Endothelial cell (in vitro differentiated cells): Measurements from ENCODE around the gene UHMK1. TPM values are rescaled to one million over a fixed set of nuclear protein-coding genes. Genes with fewer than 3 reads are reported as not detected.

Experiments
- DNase-seq: peaks from one replicate; pipeline ENCODE4 v3.0.0; 2021; ENCODE audit warnings: low spot score
- H3K27ac Mint-ChIP-seq: one replicate; pipeline ENCODE4 v1.8.0; 2021; ENCODE audit warnings: mixed read lengths, inconsistent platforms; ENCODE audit not compliant: unreplicated experiment
- H3K27me3 Mint-ChIP-seq: one replicate; pipeline ENCODE4 v1.8.0; 2021; ENCODE audit warnings: mild to moderate bottlenecking, moderate library complexity, mixed read lengths, inconsistent platforms; ENCODE audit not compliant: unreplicated experiment
- H3K36me3 Mint-ChIP-seq: one replicate; pipeline ENCODE4 v1.8.0; 2021; ENCODE audit warnings: mild to moderate bottlenecking, low read depth, mixed read lengths, inconsistent platforms; ENCODE audit not compliant: unreplicated experiment
- H3K4me1 Mint-ChIP-seq: one replicate; pipeline ENCODE4 v1.8.0; 2021; ENCODE audit warnings: mild to moderate bottlenecking, mixed read lengths, inconsistent platforms; ENCODE audit not compliant: unreplicated experiment
- H3K4me3 Mint-ChIP-seq: one replicate; pipeline ENCODE4 v1.8.0; 2021; ENCODE audit warnings: mild to moderate bottlenecking, mixed read lengths, inconsistent platforms; ENCODE audit not compliant: unreplicated experiment
- H3K9me3 Mint-ChIP-seq: one replicate; pipeline ENCODE4 v1.8.0; 2021; ENCODE audit warnings: mixed read lengths, inconsistent platforms; ENCODE audit not compliant: unreplicated experiment
- total RNA-seq: library from RNA; stranded (reverse); fragmentation: NEBNext Ultra II Directional; extraction: Animal tissue kit (Norgen Biotek cat#: 25700); gene quantifications from one replicate; pipeline ENCODE4 v1.2.1, GENCODE V29; 2021; ENCODE audit not compliant: unreplicated experiment
- TF ChIP-seq, protein P1 (sequence below): fragments of 200-600 bp; sonication (generic); IDR thresholded peaks from one replicate; pipeline ENCODE4 v1.5.0; 2021; ENCODE audit warnings: antibody characterized with exemption; ENCODE audit not compliant: unreplicated experiment

UHMK1 gene
- total RNA-seq, 1 donor from 2014 or later: 17.8 TPM

DNA sequence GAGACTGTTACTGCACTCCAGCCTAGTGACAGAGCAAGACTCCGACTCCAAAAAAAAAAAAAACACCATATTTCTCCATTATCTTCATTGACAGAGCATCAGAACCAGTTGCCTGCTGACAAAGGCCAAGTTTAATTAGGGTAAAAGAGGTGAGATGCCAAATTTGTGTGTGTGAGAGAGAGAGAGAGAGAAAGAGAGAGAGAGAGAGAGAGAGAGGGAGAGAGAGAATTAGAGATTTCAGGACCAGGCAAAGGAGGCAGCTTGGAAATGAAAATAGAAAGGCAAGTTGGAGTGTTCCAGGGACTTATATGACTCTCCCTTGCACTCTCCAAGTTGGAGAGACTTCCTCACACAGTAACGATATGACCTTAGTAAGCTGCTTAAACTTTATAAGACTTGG lies 39.6 kb downstream of the UHMK1 start:
- TF ChIP-seq, protein P1, sequence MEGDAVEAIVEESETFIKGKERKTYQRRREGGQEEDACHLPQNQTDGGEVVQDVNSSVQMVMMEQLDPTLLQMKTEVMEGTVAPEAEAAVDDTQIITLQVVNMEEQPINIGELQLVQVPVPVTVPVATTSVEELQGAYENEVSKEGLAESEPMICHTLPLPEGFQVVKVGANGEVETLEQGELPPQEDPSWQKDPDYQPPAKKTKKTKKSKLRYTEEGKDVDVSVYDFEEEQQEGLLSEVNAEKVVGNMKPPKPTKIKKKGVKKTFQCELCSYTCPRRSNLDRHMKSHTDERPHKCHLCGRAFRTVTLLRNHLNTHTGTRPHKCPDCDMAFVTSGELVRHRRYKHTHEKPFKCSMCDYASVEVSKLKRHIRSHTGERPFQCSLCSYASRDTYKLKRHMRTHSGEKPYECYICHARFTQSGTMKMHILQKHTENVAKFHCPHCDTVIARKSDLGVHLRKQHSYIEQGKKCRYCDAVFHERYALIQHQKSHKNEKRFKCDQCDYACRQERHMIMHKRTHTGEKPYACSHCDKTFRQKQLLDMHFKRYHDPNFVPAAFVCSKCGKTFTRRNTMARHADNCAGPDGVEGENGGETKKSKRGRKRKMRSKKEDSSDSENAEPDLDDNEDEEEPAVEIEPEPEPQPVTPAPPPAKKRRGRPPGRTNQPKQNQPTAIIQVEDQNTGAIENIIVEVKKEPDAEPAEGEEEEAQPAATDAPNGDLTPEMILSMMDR: no peak
- Mint-ChIP-seq H3K4me1 (no peaks in the 10 kb centered on the region), H3K27me3 (no peaks in the 10 kb centered on the region), H3K9me3 (no peaks in the 10 kb centered on the region), H3K36me3 (no peaks in the 10 kb centered on the region), H3K4me3 (no peak overlapping the region), H3K27ac (no peak overlapping the region)
- DNase-seq: no peak

DNA sequence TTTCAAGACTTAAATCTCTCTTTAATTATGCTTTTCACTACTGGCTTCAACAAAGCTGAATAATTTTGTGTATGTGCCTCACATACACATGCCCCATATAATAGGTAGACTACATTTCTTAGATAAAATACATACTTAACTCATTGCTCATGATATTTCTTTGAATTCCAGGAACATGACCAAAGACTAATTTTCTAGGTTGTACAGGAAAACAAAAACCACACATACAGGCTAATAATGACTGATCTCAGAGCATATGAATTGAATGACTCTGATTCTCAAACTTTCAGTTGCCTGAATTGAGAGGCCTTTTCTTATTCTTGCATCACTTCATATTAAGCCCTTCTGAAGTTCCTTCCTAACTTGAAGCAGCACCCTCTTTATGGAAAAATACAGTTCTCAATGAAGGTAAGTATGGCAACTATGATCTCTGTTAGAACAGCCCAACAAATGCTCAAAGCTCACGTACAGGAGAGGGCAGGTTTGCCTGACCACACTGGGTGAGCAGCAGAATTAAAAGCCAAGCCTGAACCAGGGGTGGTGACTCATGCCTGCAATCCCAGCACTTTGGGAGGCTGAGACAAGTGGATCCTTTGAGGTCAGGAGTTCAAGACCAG lies 41.3 kb downstream of the UHMK1 start:
- DNase-seq: no peak
- no peaks in the 10 kb centered on the region for H3K27me3 Mint-ChIP-seq
- H3K27ac Mint-ChIP-seq: no peak overlapping the region
- H3K36me3 Mint-ChIP-seq: no peaks in the 10 kb centered on the region
- no peak overlapping the region for H3K4me3 Mint-ChIP-seq
- H3K9me3 Mint-ChIP-seq: no peaks in the 10 kb centered on the region
- H3K4me1 Mint-ChIP-seq: no peaks in the 10 kb centered on the region
- TF ChIP-seq, protein P1: no peak

DNA sequence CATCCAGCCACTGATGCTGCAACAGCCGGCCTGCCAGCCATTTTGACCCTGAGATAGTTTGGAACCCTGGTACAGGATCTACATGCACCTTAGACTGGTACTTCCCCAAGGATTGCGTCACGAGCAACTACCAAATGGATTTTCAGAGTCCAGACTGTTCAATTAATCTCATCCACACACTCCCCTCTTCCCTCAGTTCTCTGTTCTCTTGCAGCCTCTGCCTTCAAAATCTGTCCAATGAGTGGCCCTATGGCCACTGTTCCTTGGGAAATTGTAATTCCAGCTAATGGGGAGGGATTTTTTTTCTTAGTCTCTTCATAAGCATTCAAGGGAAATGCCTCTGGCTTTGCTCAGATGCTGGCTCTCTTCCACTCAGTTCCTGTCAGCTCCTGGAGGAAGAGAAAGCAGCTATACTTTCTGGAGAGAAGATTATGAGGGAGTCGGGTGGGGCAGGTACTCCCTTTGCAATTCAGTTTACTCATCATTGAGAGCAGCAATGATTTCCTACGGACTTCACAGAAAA lies 44.1 kb downstream of the UHMK1 start:
- Mint-ChIP-seq H3K9me3 (no peaks in the 10 kb centered on the region), H3K4me3 (no peak overlapping the region), H3K4me1 (no peaks in the 10 kb centered on the region), H3K27ac (no peak overlapping the region), H3K27me3 (no peaks in the 10 kb centered on the region), H3K36me3 (no peaks in the 10 kb centered on the region)
- TF ChIP-seq, protein P1: no peak
- DNase-seq: no peak

DNA sequence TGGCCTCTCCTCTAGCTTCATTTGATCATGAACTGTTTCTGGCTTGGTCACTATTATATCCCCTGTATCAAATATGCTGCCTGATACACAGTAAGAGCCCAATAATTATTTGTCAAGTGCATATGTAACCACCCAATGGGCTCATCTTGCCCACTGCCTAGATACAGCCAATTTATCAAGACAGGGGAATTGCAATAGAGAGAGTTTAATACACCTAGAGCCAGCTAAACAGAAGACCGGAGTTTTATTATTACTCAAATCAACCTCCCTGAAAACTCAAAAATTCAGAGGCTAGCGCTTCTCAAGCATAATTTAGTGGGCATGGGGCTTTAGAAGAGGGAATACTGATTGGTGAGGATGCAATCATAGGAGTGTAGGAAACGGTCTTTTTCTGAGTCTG lies 45.6 kb downstream of the UHMK1 start:
- H3K27me3 Mint-ChIP-seq: no peaks in the 10 kb centered on the region
- no peak for DNase-seq
- no peak overlapping the region for H3K4me3 Mint-ChIP-seq
- TF ChIP-seq, protein P1: no peak
- H3K9me3 Mint-ChIP-seq: no peaks in the 10 kb centered on the region
- no peak overlapping the region for H3K27ac Mint-ChIP-seq
- no peaks in the 10 kb centered on the region for H3K4me1 Mint-ChIP-seq
- no peaks in the 10 kb centered on the region for H3K36me3 Mint-ChIP-seq

DNA sequence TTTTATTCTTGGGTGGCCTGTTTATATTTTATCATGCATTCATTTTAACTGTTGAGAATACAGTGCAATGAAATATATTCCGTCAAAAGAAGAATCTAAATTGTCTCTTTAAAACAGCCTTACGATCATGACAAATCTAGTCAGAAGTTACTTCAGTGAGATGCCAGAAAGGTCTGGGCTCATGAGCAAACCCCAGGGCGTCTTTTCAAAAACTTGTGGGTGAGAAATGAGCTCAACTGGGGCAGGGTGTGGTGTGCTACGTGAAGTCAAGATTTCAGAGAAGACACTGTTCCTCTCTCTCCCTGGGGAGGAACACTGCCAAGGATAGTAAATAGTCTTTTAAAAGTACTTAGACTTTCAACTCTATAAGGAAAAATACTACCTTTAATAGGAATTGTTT lies 50.6 kb downstream of the UHMK1 start:
- DNase-seq: no peak
- TF ChIP-seq, protein P1: no peak
- H3K4me1 Mint-ChIP-seq: no peaks in the 10 kb centered on the region
- H3K36me3 Mint-ChIP-seq: no peaks in the 10 kb centered on the region
- H3K4me3 Mint-ChIP-seq: no peak overlapping the region
- H3K27ac Mint-ChIP-seq: no peak overlapping the region
- no peaks in the 10 kb centered on the region for H3K9me3 Mint-ChIP-seq
- no peaks in the 10 kb centered on the region for H3K27me3 Mint-ChIP-seq
